ENCODE results near the gene EIF4G1.
"Not testable (repeated sequence)": the region's sequence is repeated elsewhere in the genome, so short reads cannot be mapped to it uniquely, and the experiment has no call there.

EIF4G1 gene, protein sequence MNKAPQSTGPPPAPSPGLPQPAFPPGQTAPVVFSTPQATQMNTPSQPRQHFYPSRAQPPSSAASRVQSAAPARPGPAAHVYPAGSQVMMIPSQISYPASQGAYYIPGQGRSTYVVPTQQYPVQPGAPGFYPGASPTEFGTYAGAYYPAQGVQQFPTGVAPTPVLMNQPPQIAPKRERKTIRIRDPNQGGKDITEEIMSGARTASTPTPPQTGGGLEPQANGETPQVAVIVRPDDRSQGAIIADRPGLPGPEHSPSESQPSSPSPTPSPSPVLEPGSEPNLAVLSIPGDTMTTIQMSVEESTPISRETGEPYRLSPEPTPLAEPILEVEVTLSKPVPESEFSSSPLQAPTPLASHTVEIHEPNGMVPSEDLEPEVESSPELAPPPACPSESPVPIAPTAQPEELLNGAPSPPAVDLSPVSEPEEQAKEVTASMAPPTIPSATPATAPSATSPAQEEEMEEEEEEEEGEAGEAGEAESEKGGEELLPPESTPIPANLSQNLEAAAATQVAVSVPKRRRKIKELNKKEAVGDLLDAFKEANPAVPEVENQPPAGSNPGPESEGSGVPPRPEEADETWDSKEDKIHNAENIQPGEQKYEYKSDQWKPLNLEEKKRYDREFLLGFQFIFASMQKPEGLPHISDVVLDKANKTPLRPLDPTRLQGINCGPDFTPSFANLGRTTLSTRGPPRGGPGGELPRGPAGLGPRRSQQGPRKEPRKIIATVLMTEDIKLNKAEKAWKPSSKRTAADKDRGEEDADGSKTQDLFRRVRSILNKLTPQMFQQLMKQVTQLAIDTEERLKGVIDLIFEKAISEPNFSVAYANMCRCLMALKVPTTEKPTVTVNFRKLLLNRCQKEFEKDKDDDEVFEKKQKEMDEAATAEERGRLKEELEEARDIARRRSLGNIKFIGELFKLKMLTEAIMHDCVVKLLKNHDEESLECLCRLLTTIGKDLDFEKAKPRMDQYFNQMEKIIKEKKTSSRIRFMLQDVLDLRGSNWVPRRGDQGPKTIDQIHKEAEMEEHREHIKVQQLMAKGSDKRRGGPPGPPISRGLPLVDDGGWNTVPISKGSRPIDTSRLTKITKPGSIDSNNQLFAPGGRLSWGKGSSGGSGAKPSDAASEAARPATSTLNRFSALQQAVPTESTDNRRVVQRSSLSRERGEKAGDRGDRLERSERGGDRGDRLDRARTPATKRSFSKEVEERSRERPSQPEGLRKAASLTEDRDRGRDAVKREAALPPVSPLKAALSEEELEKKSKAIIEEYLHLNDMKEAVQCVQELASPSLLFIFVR (N-terminal part only)

DNA sequence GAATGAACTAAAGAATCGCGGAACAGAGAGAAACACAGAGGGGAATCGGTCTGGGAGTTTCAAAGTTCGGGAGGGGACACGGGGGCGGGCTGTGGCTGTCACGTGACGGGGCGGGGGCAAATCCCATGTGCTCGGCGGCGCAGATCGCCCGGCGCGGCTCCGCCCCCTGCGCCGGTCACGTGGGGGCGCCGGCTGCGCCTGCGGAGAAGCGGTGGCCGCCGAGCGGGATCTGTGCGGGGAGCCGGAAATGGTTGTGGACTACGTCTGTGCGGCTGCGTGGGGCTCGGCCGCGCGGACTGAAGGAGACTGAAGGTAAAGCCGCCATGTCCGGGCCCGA lies at the start of gene EIF4G1:
Gene EIF4G1, plus strand, starts transcription at position 244 of the 337 bp plus-strand sequence. CDS start 1,191 bp downstream, outside the sequence.
- peak; percentile 81 to 92 for DNase-seq (ENCODE audit: low read depth in 2 of 2)

DNA sequence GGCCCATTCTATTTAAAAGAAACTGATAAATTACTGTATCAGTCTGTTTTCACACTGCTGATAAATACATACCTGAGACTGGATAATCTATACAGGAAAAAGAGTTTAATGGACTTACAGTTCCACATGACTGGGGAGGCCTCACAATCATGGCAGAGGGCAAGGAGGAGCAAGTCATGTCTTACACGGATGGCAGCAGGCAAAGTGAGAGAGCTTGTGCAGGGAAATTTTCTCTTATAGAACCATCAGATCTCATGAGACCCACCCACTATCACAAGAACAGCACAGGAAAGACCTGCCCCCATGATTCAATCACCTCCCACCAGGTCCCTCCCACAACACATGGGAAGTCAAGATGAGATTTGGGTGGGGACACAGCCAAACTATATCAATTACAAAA lies 47.2 kb upstream of the EIF4G1 start:
- not testable (repeated sequence) for DNase-seq (ENCODE audit: low read depth in 2 of 2)

DNA sequence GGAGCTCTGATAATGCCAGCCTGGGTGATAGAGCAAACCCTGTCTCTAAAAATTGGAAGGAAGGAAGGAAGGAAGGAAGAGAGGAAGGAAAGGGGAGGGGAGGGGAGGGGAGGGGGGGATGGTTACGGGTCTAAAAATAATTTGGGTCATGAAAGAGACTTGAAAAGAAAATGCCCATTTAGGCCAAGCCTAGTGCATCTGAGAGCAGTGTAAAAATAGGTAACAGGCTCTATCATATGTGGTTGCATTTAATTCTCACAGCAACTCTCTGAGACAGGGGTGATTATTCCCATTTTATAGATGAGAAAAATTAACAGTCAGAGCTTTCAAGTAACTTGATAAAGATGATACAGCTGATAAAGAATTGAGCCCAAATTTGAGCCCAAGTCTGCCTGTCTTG lies 42.1 kb upstream of the EIF4G1 start:
- DNase-seq (ENCODE audit: low read depth in 2 of 2): no peak

DNA sequence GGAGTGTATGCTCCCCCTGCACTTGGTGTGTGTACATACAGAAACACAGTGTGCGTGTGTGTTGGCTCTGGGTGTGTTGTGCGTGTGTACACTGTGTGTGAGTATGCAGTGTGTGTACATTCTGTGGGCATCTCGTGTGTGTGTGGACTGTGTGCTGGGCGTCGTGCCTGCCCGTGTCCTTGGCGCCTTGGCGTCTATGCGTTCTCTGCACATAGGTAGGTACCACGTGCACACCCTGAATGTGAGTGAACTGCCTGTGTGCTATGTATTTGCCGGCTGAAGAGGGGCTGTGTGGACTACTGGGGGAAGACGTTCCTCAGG lies 39.1 kb upstream of the EIF4G1 start:
- DNase-seq (ENCODE audit: low read depth in 2 of 2): no peak

DNA sequence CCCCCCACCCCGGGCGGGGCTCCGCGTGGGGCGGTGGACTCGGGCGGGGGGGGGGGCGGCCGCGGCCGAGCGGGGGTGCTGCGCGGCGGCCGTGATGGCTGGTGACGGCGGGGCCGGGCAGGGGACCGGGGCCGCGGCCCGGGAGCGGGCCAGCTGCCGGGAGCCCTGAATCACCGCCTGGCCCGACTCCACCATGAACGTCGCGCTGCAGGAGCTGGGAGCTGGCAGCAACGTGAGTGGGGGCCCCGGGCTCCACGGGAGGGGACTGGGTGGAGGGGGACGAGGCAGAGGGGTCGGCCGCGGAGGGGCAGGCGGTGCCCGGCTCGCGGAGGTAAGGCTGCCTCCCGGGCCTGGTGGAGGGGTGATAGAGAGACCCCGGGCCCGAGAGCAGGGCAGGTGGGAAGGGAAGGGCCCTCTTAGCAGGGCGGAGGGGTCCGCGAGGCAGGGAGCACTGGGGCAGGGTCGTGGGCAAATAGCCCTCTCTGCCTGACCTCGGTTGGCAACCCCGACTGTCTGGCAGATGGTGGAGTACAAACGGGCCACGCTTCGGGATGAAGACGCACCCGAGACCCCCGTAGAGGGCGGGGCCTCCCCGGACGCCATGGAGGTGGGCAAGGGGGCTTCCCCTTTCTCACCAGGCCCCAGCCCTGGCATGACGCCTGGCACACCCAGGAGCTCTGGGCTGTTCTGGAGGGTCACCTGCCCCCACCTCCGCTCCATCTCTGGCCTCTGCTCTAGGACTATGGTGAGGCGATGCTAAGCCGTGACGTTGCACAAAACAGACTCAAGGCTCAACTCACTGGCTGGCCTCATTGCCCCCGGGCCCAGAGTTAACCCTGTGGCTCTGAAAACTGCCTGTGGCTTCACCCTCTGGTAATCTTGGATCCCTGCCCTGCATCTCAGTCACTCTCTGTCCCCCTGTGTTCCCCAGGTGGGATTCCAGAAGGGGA lies 38.2 kb upstream of the EIF4G1 start, which contains the start of gene ECE2:
Gene ECE2, plus strand, starts transcription at position 62 of the 950 bp plus-strand sequence. Its CDS starts 132 bp downstream, at position 194.
- no peak for DNase-seq (ENCODE audit: low read depth in 2 of 2)

DNA sequence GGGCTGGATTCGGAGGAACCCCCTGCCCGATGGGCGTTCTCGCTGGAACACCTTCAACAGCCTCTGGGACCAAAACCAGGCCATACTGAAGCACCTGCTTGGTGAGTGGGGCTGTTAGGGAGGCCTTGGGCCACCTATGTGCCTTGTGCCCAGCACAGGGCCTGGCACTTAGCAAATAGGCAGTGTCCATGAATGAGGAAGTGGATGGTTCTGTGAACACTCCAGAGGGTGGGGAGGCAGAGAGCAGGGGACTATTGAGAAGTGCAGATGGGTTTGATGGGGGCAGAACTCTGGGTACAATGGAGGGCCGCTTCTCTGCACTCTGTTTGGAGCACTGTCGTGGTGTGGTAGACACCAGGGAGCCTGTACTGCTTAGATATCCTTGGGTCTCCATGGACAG lies 37.0 kb upstream of the EIF4G1 start:
- DNase-seq (ENCODE audit: low read depth in 2 of 2): no peak

DNA sequence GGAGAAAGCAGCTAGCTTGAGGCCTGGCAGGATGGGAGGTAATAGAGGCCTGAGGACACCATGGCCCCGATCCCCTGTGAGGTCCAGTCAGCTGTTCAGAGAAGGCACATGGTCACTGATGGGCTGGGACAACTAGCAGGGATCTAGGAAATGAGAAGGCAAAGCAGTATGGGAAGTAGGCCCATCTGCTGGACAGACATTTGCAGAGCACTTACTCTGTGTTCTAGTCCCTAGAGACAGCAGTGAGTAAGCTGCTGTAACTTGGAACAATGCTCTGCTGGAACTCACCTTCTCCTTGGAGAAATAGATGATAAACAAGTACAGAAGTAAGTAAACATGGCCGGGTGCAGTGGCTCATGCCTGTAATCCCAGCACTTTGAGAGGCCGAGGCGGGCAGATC lies 31.5 kb upstream of the EIF4G1 start:
- DNase-seq (ENCODE audit: low read depth in 2 of 2): no peak

DNA sequence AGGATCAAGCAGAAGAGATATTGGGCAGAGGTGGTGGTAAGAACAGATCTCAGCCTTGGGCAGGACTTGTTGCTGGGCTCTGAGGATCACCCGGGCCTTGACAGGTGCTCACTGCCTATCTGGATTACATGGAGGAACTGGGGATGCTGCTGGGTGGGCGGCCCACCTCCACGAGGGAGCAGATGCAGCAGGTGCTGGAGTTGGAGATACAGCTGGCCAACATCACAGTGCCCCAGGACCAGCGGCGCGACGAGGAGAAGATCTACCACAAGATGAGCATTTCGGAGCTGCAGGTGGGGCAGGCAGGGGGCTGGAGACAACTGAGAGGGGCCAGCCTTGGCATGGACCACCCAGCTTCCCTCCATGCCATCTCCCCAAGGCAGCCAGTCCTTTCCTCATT lies 30.7 kb upstream of the EIF4G1 start:
- DNase-seq (ENCODE audit: low read depth in 2 of 2): no peak

DNA sequence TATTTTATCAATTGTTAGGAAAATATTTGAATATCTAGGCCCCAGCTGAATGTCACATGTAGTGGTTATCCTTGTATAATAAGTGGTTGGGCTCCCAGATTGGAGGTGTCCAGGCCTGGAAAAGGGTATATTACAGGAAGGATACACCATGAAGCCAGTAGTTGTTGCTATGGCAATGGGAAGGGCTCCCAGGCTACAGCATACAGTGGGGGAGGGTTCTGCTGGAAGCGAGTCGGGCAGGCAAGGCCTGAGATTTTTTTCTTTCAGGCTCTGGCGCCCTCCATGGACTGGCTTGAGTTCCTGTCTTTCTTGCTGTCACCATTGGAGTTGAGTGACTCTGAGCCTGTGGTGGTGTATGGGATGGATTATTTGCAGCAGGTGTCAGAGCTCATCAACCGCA lies 29.7 kb upstream of the EIF4G1 start:
- no peak for DNase-seq (ENCODE audit: low read depth in 2 of 2)

DNA sequence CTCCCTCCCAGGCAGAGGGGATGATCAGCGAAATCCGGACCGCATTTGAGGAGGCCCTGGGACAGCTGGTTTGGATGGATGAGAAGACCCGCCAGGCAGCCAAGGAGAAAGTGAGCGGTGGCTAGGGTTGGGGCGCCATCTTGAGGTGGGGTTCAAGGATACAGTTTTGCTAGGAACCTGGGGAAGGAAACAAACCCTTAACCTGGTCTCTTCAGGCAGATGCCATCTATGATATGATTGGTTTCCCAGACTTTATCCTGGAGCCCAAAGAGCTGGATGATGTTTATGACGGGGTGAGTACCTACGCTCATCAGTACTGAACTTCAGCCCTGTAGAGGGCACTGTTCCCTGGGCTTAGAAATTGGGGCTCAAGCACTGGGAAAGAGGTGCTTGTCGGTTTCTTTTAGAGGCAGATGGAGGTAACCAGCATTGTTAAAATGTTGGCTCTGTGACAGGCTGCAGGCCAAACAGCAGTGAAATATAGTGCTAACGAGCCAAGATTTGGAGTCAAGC lies 24.9 kb upstream of the EIF4G1 start:
- DNase-seq (ENCODE audit: low read depth in 2 of 2): peak; percentile 40 to 45

DNA sequence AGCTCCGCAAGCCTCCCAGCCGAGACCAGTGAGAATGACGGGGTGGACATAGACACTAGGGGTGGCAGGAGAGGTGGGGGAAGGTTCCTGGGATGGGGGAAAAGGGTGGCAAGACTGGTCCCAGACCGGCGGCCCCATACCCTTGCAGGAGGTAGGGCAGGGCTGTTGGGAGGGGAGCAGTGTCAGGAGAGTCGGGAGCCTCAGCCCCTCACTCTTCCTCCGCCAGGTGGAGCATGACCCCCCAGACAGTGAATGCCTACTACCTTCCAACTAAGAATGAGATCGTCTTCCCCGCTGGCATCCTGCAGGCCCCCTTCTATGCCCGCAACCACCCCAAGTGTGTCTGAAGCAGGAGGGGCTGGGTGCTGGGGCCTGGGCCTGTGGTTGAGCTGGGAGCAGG lies 24.1 kb upstream of the EIF4G1 start:
- no peak for DNase-seq (ENCODE audit: low read depth in 2 of 2)

DNA sequence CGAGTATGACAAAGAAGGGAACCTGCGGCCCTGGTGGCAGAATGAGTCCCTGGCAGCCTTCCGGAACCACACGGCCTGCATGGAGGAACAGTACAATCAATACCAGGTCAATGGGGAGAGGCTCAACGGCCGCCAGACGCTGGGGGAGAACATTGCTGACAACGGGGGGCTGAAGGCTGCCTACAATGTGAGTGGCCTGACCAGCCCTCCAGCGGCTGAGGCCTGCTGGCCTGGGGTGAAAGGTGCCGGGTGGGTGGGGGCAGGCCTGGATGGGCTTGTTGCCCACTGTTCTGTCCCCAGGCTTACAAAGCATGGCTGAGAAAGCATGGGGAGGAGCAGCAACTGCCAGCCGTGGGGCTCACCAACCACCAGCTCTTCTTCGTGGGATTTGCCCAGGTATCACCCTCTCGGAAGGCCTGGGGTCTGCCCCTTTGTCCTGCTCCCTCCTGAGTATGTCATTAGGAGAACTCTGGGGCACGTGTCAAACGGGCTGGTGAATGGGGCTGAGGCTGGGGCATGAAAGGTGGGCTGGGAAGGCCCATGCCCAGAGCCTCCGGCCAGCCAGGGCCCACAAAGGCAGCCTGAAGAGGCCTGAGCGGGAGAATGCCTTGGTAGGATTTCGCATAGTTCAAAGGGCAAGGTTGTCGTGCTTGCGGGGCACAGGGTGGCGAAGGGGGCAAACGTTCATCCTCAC lies 23.2 kb upstream of the EIF4G1 start:
- DNase-seq (ENCODE audit: low read depth in 2 of 2): no peak

DNA sequence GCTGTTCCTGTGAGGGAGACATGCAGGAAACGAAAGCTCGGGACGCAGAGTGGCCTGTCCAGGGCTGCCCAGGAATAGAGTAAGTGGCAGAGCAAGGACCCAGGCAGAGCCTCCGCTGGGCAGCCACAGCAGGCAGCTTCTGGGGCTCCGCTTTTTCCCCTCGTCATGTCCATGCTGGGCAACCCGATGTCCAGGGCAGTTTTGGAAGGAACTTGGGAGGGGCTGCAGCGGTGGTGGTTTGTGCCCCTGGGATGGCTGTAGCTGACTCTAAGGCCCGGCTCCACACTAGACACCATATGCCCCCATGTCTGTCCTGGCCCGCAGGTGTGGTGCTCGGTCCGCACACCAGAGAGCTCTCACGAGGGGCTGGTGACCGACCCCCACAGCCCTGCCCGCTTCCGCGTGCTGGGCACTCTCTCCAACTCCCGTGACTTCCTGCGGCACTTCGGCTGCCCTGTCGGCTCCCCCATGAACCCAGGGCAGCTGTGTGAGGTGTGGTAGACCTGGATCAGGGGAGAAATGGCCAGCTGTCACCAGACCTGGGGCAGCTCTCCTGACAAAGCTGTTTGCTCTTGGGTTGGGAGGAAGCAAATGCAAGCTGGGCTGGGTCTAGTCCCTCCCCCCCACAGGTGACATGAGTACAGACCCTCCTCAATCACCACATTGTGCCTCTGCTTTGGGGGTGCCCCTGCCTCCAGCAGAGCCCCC lies 22.5 kb upstream of the EIF4G1 start:
- no peak for DNase-seq (ENCODE audit: low read depth in 2 of 2)

DNA sequence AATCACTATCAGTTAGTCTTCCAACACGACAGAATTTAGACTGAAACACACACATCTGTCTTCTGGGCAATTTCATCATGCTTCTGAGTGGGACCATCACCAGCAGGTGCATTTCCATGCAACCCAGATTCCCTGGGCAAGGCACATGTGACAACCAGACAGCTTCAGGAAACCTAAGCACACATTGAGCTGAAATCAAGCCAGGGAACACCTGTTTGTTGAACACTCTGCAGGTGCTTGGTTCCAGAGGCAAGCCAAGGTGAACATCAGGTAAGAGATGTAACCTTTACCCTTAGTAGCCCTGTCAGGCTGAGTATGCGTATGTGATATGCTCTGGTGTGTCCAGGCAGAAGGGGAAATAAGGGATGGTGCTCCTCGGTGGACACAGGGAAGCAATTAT lies 18.6 kb upstream of the EIF4G1 start:
- no peak for DNase-seq (ENCODE audit: low read depth in 2 of 2)

DNA sequence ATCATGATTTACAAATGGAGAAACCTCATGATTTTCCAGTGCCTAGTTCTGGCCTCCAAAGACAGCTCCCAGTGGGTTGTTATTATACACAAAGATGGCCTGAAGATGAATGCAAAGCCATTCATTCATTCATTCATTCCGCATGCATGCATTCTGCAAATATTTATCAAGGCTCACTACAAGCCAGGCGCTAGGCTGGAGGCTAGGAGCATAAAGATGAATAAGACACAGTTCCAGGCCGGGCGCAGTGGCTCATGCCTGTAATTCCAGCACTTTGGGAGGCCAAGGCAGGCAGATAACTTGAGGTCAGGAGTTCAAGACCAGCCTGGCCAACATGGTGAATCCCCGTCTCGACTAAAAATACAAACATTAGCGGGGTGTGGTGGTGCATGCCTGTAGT lies 17.8 kb upstream of the EIF4G1 start:
- no peak for DNase-seq (ENCODE audit: low read depth in 2 of 2)

DNA sequence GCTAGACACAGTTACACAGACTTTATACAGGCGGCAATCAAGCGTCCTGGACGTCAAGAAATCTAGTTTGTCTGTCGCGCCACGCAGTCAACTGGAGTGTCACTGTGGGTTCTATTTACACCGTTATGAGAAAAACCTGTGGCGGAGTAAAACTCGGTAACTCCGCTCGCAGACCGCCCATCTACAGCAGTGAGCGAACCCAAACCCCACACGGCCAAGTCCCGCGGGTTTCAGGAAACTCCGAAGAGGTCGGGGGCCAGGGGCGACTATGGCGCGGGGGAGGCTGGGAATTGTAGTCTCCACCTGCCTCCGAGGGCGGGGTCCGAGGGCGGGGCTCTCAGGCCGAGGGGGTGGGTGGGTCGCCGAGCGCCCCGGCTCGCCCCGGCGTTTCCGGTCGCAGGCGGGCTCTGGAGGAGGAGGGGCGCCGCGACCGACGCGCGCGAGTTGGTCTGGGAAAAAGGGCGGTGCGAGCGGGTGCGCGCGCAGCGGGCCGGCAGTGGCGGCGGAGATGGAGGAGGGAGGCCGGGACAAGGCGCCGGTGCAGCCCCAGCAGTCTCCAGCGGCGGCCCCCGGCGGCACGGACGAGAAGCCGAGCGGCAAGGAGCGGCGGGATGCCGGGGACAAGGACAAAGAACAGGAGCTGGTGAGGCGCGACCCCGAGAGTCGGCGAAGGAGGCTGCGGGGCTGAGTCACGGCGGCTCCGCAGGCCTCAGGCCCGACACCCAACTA lies 15.5 kb upstream of the EIF4G1 start, which contains the start of gene PSMD2:
Gene PSMD2, plus strand, starts transcription at position 483 of the 729 bp plus-strand sequence. Its CDS starts 26 bp downstream, at position 509.
- DNase-seq (ENCODE audit: low read depth in 2 of 2): peak; percentile 96 to 98

DNA sequence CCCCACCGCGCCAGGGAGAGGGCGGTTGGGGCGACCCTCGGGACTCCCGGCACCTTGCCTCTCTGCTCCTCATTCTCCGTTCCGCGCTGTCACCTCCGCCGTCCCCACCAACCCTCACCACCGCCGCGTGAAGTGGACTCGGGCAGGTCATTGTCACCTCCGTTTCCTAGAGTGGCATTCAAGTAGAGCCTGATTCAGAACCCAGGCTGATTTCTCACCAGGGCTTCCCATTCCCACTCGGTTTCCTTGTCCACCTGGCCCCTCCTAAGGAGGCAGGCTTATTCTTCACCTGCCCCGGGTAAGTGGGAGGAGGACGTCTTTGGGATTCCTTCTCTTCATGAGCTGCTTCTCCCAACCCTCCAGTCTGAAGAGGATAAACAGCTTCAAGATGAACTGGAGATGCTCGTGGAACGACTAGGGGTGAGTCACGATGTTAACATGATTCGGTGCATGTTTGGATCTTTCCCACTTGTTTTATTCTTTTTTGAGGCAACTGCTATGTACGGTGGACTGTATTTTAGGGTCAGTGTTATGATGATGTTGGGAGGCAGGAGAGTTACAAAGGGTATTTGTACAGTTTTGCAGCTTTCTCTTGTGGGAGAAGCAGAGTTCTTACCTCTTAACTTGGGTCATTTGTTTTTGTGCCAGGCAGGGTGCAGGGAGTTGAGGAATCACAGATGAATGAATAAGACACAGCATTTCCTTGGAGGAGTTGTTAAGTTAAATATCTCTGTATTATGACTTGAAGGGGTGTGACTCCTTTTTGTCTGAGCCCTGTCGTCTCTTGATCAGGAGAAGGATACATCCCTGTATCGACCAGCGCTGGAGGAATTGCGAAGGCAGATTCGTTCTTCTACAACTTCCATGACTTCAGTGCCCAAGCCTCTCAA lies 14.7 kb upstream of the EIF4G1 start:
- DNase-seq (ENCODE audit: low read depth in 2 of 2): no peak

DNA sequence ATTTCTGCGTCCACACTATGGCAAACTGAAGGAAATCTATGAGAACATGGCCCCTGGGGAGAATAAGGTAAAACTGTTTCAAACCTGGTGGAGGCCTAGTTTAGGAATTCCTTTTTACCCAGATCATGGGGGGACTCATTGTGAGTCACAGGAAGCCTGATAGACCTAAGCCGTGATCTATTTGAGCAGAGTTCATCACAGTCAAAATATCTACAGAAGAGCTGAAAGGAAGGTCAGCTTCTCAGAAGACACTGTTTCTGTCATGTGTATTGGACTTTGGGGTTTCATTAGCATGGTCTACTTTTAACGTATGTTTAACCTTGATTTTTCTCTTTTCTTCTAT lies 14.1 kb upstream of the EIF4G1 start:
- no peak for DNase-seq (ENCODE audit: low read depth in 2 of 2)

All from stimulated activated CD8-positive, alpha-beta memory T cell treated with anti-CD3 and anti-CD28 coated beads, Interleukin-7, amount 100 ng/mL, for 4 hours (primary cell).